PFSK-1 (cell line): ENCODE data around the gene SYNGR4.

ENCODE experiments used
- FOXP2 ChIP-seq: optimal IDR thresholded peaks from 2 replicates; pipeline ENCODE3; 2011; ENCODE audit warnings: borderline replicate concordance, control low read depth, inconsistent platforms; ENCODE audit not compliant: insufficient read depth; ENCODE audit errors: extremely low read length, extremely low read depth
- POLR2AphosphoS5 ChIP-seq: IDR thresholded peaks from 2 replicates; pipeline ENCODE4 v1.6.1; 2012; ENCODE audit warnings: low read depth, mild to moderate bottlenecking, control low read depth, low read length, moderate library complexity
- TAF1 ChIP-seq: IDR thresholded peaks from 2 replicates; pipeline ENCODE4 v1.6.1; 2012; ENCODE audit warnings: low read length, control low read depth, borderline replicate concordance; ENCODE audit not compliant: insufficient read depth

- no peak for TF ChIP-seq POLR2AphosphoS5
- no peak for TF ChIP-seq TAF1
- no peak for TF ChIP-seq FOXP2
These were observed 12.8 kb upstream of the SYNGR4 start for GRCh38 chr19:48351341-48351752.
